Thyroid gland (tissue), 4 donors: Measurements from ENCODE around the gene XDH.

Experiments
- CTCF ChIP-seq, 6 experiments: fragments of 200-600 bp in 3 of 6; fragments of 450-650 bp in 3 of 6; sonication (generic) in 3 of 6; IDR thresholded peaks; one replicate each; pipeline ENCODE4 v1.5.1; 2016 to 2019; ENCODE audit warnings: antibody characterized with exemption in 6 of 6, mild to moderate bottlenecking in 2 of 6, inconsistent platforms in 1 of 6, moderate library complexity in 1 of 6
- POLR2A ChIP-seq, 2 donors: fragments of 450-650 bp; IDR thresholded peaks; one replicate each; pipeline ENCODE4 v1.6.1; 2017; ENCODE audit warnings: antibody characterized with exemption in 2 of 2, mild to moderate bottlenecking in 2 of 2, moderate library complexity in 1 of 2

- TF ChIP-seq CTCF (IDR thresholded peaks at IDR 0.05) (peak; percentile 71 to 88 (median 84)), POLR2A (IDR thresholded peaks at IDR 0.05) (no peak)
Measured at GRCh38 chr2:31333527-31334183, 80.9 kb downstream of the XDH start.
